ENCODE data around the gene ABCA1. TPM values are rescaled to one million over a fixed set of nuclear protein-coding genes. Genes with fewer than 3 reads are reported as not detected.

ABCA1 gene
- total RNA-seq, 4 donors from 2014 or later, result 18.3 to 59.8 (median 35.0) TPM

- WGBS, 2 donors, result 77 to 86% methylated on average over 3 of the region's 3 CpGs
- no peaks in the 10 kb centered on the region for H3K9me3 ChIP-seq
- H3K27me3 ChIP-seq, result no peaks in the 10 kb centered on the region
- intact Hi-C loops (cut with DNase I), result no loop called here
- H3K27ac ChIP-seq, result no peak overlapping the region
- H3K4me1 ChIP-seq, result peaks cover 7 to 9% of the 10 kb centered on the region in 2 donors
- no peak overlapping the region for H3K4me3 ChIP-seq (replicated peaks in 1 of 3)
- no peak for TF ChIP-seq POLR2A (IDR thresholded peaks at IDR 0.05)
- no peak for TF ChIP-seq CTCF (IDR thresholded peaks at IDR 0.05)
- peaks cover 0 to 8% of the 10 kb centered on the region in 2 donors for H3K36me3 ChIP-seq
- DNase-seq, result no peak
Observed at GRCh38 chr9:104851546-104851920, 76.4 kb downstream of the ABCA1 start.

- no peaks in the 10 kb centered on the region for H3K27me3 ChIP-seq
- no peak overlapping the region for H3K27ac ChIP-seq
- H3K4me1 ChIP-seq, result peaks cover 3% of the 10 kb centered on the region in 2 donors
- H3K9me3 ChIP-seq, result no peaks in the 10 kb centered on the region
- WGBS, 2 donors, result 91 to 92% methylated on average over 6 of the region's 6 CpGs
- intact Hi-C loops (cut with DNase I), result no loop called here
- peaks cover 0 to 8% of the 10 kb centered on the region in 2 donors for H3K36me3 ChIP-seq
- TF ChIP-seq POLR2A (IDR thresholded peaks at IDR 0.05) (no peak), CTCF (IDR thresholded peaks at IDR 0.05) (no peak)
- no peak overlapping the region for H3K4me3 ChIP-seq (replicated peaks in 1 of 3)
- no peak for DNase-seq
Observed at GRCh38 chr9:104850786-104851545, 77.0 kb downstream of the ABCA1 start.

- no peak for DNase-seq
- H3K4me1 ChIP-seq, result no peaks in the 10 kb centered on the region
- peaks cover 2 to 8% of the 10 kb centered on the region in 2 donors for H3K36me3 ChIP-seq
- TF ChIP-seq POLR2A (IDR thresholded peaks at IDR 0.05), result no peak
- TF ChIP-seq CTCF (IDR thresholded peaks at IDR 0.05), result no peak
- no peak overlapping the region for H3K4me3 ChIP-seq (replicated peaks in 1 of 3)
- H3K27me3 ChIP-seq, result no peaks in the 10 kb centered on the region
- H3K27ac ChIP-seq, result no peak overlapping the region
- no peaks in the 10 kb centered on the region for H3K9me3 ChIP-seq
- intact Hi-C loops (cut with DNase I), result no loop called here
Observed at GRCh38 chr9:104849023-104849422, 78.9 kb downstream of the ABCA1 start.

GRCh38 chr9:104844710-104845109, 83.2 kb downstream of the ABCA1 start:
- Histone ChIP-seq H3K4me3 (replicated peaks in 1 of 3) (no peak overlapping the region), H3K27ac (no peak overlapping the region), H3K27me3 (no peaks in the 10 kb centered on the region), H3K9me3 (no peaks in the 10 kb centered on the region), H3K4me1 (peaks cover 13 to 18% of the 10 kb centered on the region in 2 donors), H3K36me3 (peaks cover under 1 to 10% of the 10 kb centered on the region in 2 donors)
- intact Hi-C loops (cut with DNase I), result no loop called here
- 80 to 82% methylated on average over 3 of the region's 3 CpGs for WGBS, 2 donors
- no peak for TF ChIP-seq POLR2A (IDR thresholded peaks at IDR 0.05)
- TF ChIP-seq CTCF (IDR thresholded peaks at IDR 0.05), result no peak
- DNase-seq, result no peak

GRCh38 chr9:104843644-104844240, 84.2 kb downstream of the ABCA1 start:
- peaks cover 9 to 16% of the 10 kb centered on the region in 2 donors for H3K36me3 ChIP-seq
- no peaks in the 10 kb centered on the region for H3K9me3 ChIP-seq
- intact Hi-C loops (cut with DNase I), result no loop called here
- H3K4me3 ChIP-seq (replicated peaks in 1 of 3), result no peak overlapping the region
- no peak overlapping the region for H3K27ac ChIP-seq
- H3K27me3 ChIP-seq, result no peaks in the 10 kb centered on the region
- no peak for TF ChIP-seq POLR2A (IDR thresholded peaks at IDR 0.05)
- 79 to 88% methylated on average over 4 of the region's 4 CpGs for WGBS, 2 donors
- no peak for DNase-seq
- H3K4me1 ChIP-seq, result peaks cover 13 to 18% of the 10 kb centered on the region in 2 donors
